GM06990 (cell line): Measurements from ENCODE around the gene MRPL44.

Experiments used
- DNase-seq: peaks from one replicate; pipeline ENCODE4 v3.0.0-alpha.2; 2011; ENCODE audit not compliant: insufficient read length; ENCODE audit errors: extremely low read depth
- H3K27me3 ChIP-seq: replicated peaks from 2 replicates; pipeline ENCODE4 v1.6.0; 2011; ENCODE audit warnings: low read length; ENCODE audit not compliant: control insufficient read depth, insufficient read depth
- H3K36me3 ChIP-seq: 2 replicates; pipeline ENCODE4 v1.5.1; 2011; ENCODE audit warnings: low read length; ENCODE audit not compliant: control insufficient read depth, insufficient read depth
- H3K4me3 ChIP-seq: replicated peaks from 2 replicates; pipeline ENCODE4 v1.5.1; 2011; ENCODE audit warnings: low read depth, mild to moderate bottlenecking, control low read depth, low read length
- CTCF ChIP-seq: IDR thresholded peaks from 2 replicates; pipeline ENCODE4 v1.5.1; 2011; ENCODE audit warnings: low read length, control low read depth, mild to moderate bottlenecking, inconsistent platforms; ENCODE audit not compliant: insufficient read depth, poor library complexity, severe bottlenecking

MRPL44 gene

GRCh38 chr2:223957092-223957851 is at the start of gene MRPL44:
Gene MRPL44 (plus strand): TSS chr2:223957463. CDS start chr2:223957473, 10 bp downstream.
- peak; percentile 4 for TF ChIP-seq CTCF
- Histone ChIP-seq H3K36me3 (no peaks in the 10 kb centered on the region; the same call in none of the 2 replicates), H3K4me3 (peak within 1 kb of the TSS; percentile 94), H3K27me3 (no peaks in the 10 kb centered on the region)
- DNase-seq: peak; percentile 94

DNA sequence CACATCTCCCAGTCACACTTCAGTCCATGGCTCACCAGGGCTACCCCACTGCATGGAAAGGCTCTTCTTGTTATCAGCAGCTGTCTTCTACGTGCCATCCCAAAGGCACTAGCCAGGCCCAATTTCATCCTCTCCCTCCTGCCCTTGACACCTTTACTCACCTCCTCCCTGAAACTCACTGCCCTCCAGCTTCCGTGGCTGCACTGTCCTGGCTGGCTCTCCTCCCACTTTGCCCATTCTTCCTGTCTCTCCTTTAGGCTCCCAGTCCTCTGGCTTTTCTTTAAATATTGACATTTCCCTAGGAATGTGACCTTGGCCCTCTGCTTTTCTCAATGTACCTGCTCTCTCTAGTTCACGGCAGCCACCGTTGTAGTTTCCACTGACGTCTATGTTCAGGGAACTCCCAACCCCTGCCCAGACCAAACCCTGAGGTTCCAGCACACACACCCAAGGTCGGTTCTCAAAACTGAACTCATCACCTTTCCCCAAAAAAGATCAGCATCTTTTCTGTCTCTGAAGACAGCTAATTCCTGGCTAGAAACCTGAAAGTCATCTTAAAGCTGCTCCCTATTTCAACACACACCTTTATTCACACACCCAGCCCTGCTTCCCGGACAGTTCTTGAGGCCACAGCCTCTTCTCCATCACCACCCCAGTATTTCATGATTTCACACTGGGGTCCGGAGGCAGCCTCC is 48.8 kb upstream of the MRPL44 start:
- H3K27me3 ChIP-seq: no peaks in the 10 kb centered on the region
- DNase-seq: no peak
- H3K36me3 ChIP-seq: peaks cover 5% of the 10 kb centered on the region
- TF ChIP-seq CTCF: no peak
- H3K4me3 ChIP-seq: no peak overlapping the region

DNA sequence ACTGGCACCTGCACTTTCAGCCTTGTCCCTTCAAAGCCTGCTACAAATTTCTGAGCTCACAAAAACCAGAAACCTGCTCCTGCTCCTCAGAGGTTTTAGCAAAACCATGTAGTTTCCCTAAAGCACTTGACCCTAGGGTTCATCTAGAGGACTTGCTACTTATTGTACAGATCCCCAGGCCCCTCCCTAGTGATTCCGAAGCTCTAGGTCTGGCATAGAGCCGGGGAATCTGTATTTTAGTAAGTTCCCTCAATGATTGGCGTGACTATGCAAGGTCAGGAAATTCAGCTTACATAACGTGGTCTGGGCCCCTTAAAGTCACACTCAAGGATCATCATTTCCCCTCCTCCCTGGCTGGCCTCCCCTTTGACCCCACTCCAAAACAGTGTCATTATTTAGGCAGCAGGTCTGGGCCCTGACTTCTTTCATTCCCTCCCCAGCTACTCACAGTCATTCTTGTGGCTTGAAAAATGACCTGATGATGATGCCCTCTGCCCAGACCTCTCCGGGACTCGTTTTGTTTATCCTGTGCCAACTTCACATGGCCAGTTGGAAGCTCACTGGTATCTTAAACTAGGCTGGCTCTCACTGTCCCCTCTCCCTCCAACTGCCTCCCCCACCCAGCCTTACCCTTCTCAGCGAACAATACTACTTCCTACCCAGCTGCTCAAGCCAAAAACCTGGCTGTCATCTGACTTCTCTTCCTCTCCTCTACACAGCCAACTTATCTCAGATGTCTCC is 48.1 kb upstream of the MRPL44 start:
- no peaks in the 10 kb centered on the region for H3K27me3 ChIP-seq
- no peak for DNase-seq
- H3K4me3 ChIP-seq: no peak overlapping the region
- no peak for TF ChIP-seq CTCF
- H3K36me3 ChIP-seq: peaks cover 5% of the 10 kb centered on the region

DNA sequence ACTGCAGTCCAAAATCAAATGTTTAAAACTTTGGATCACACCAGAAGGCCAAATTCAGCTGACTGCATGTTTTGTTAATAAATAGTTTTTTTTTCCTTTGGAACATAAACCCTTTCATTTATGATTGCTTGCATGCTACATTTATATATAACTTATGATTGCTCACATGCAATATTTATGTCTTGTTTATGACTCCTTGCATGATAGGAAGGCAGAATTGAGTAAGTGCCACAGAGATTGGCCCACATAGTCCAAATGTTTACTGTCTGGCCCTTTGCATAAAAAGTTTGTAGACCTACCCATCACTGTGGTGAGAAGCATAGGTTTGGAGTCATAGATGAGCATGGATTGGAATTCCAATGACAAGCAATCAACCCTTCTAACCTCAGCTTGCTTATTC is 42.9 kb upstream of the MRPL44 start:
- H3K4me3 ChIP-seq: no peak overlapping the region
- H3K27me3 ChIP-seq: no peaks in the 10 kb centered on the region
- TF ChIP-seq CTCF: no peak
- no peak for DNase-seq
- H3K36me3 ChIP-seq: peaks cover 3% of the 10 kb centered on the region

DNA sequence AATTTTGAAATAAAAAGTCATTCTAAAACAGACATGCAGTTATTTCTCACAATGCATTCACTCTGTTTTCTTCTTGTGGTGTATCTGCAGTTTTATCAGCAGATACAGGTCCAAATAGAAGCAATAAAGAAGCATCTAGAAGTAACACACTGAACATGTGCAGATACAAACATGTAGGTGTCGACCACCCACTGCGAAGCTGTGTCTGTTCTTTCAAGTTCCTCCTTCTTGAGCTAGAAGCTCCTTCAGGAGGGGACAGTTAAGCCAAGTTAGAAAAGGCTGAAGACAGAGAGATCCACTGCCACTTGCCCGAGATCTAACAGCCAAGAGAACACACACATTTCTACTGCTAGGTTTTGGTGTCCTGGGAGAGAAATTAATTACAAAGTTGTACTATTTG is 42.2 kb upstream of the MRPL44 start:
- H3K27me3 ChIP-seq: no peaks in the 10 kb centered on the region
- no peak overlapping the region for H3K4me3 ChIP-seq
- no peak for TF ChIP-seq CTCF
- DNase-seq: no peak
- H3K36me3 ChIP-seq: peaks cover 6% of the 10 kb centered on the region
